ENCODE data around the gene PLEKHA1. TPM values are rescaled to one million over a fixed set of nuclear protein-coding genes. Genes with fewer than 3 reads are reported as not detected.

The PLEKHA1 gene
- polyA plus RNA-seq, 1 of the 3 experiments (the other 2 are of a cell fraction), result 8.4 TPM

GRCh38 chr10:122390679-122391078 is 16.2 kb downstream of the PLEKHA1 start:
- H4K20me1 ChIP-seq (ENCODE audit: insufficient read depth), result no peaks in the 10 kb centered on the region
- ChIA-PET POLR2A (no interaction called here), CTCF (interaction anchor here (1.3 to 1.4 kb wide), 2 partner anchors 44 to 92 kb away, joined by 5 read pairs; no protein-coding TSS in a partner anchor)
- no peak overlapping the region for H3K4me3 ChIP-seq (ENCODE audit: low read depth in 2 of 2, low read length in 1 of 2)
- peaks cover 58% of the 10 kb centered on the region for H3K79me2 ChIP-seq (ENCODE audit: insufficient read depth)
- peaks cover 7% of the 10 kb centered on the region; the same call in 1 of the 2 replicates for H3K9me3 ChIP-seq
- WGBS (ENCODE audit: low lambda C conversion rate), result 59% methylated on average over 3 of the region's 3 CpGs
- no peak overlapping the region for H3K4me2 ChIP-seq
- peaks cover 21 to 38% of the 10 kb centered on the region in 2 experiments for H3K36me3 ChIP-seq (replicated peaks in 1 of 2; ENCODE audit: control insufficient read depth in 1 of 2, insufficient read depth in 2 of 2, low read length in 1 of 2)
- no peak for TF ChIP-seq CHD2 (IDR thresholded peaks at IDR 0.05; ENCODE audit: low read length, partially characterized antibody)
- no peak for TF ChIP-seq FOSL2 (IDR thresholded peaks at IDR 0.05; ENCODE audit: borderline replicate concordance, low read depth)
- TF ChIP-seq EZH2phosphoT487 (IDR thresholded peaks at IDR 0.05; ENCODE audit: borderline replicate concordance, low read depth), result no peak
- no peak for TF ChIP-seq POLR2AphosphoS5 (IDR thresholded peaks at IDR 0.05; ENCODE audit: low read depth, low read length)
- no peak for TF ChIP-seq YY1 (IDR thresholded peaks at IDR 0.05; ENCODE audit: low read depth)
- TF ChIP-seq, protein P1, sequence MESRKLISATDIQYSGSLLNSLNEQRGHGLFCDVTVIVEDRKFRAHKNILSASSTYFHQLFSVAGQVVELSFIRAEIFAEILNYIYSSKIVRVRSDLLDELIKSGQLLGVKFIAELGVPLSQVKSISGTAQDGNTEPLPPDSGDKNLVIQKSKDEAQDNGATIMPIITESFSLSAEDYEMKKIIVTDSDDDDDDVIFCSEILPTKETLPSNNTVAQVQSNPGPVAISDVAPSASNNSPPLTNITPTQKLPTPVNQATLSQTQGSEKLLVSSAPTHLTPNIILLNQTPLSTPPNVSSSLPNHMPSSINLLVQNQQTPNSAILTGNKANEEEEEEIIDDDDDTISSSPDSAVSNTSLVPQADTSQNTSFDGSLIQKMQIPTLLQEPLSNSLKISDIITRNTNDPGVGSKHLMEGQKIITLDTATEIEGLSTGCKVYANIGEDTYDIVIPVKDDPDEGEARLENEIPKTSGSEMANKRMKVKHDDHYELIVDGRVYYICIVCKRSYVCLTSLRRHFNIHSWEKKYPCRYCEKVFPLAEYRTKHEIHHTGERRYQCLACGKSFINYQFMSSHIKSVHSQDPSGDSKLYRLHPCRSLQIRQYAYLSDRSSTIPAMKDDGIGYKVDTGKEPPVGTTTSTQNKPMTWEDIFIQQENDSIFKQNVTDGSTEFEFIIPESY (IDR thresholded peaks at IDR 0.05; ENCODE audit: borderline replicate concordance, low read depth), result no peak
- TF ChIP-seq FOXJ3 (CRISPR knock-in tag; IDR thresholded peaks at IDR 0.05), result no peak
- TF ChIP-seq MEF2A (IDR thresholded peaks at IDR 0.05; ENCODE audit: borderline replicate concordance, low read depth), result no peak
- TF ChIP-seq RAD21 (IDR thresholded peaks at IDR 0.05; ENCODE audit: low read length), result no peak
- H3K27me3 ChIP-seq (ENCODE audit: insufficient read depth), result no peaks in the 10 kb centered on the region
- no peaks in the 10 kb centered on the region; a peak in 1 of 4 replicates for H3K4me1 ChIP-seq (ENCODE audit: control insufficient read depth in 1 of 2, insufficient read depth in 2 of 2, low read depth in 1 of 2, low read length in 1 of 2)
- no peak overlapping the region for H3K9ac ChIP-seq
- H2AFZ ChIP-seq (ENCODE audit: low read depth), result no peak overlapping the region
- H3F3A ChIP-seq (replicated peaks; ENCODE audit: insufficient read depth), result no peaks in the 10 kb centered on the region
- no peaks in the 10 kb centered on the region for H3K9me2 ChIP-seq
- no peak overlapping the region for H3K27ac ChIP-seq (ENCODE audit: low read depth in 2 of 2, low read length in 1 of 2)
- no peak for DNase-seq

GRCh38 chr10:122391875-122392274 is 17.4 kb downstream of the PLEKHA1 start:
- Histone ChIP-seq H3K4me3 (ENCODE audit: low read depth in 2 of 2, low read length in 1 of 2) (no peak overlapping the region), H4K20me1 (ENCODE audit: insufficient read depth) (no peaks in the 10 kb centered on the region), H3K4me2 (no peak overlapping the region), H3K27ac (ENCODE audit: low read depth in 2 of 2, low read length in 1 of 2) (no peak overlapping the region), H3F3A (replicated peaks; ENCODE audit: insufficient read depth) (no peaks in the 10 kb centered on the region), H3K9me2 (no peaks in the 10 kb centered on the region), H3K36me3 (replicated peaks in 1 of 2; ENCODE audit: control insufficient read depth in 1 of 2, insufficient read depth in 2 of 2, low read length in 1 of 2) (peaks cover 31 to 46% of the 10 kb centered on the region in 2 experiments), H3K9ac (no peak overlapping the region), H2AFZ (ENCODE audit: low read depth) (no peak overlapping the region), H3K79me2 (ENCODE audit: insufficient read depth) (peaks cover 46% of the 10 kb centered on the region), H3K27me3 (ENCODE audit: insufficient read depth) (no peaks in the 10 kb centered on the region), H3K4me1 (ENCODE audit: control insufficient read depth in 1 of 2, insufficient read depth in 2 of 2, low read depth in 1 of 2, low read length in 1 of 2) (no peaks in the 10 kb centered on the region; a peak in 1 of 4 replicates), H3K9me3 (peaks cover 4% of the 10 kb centered on the region; the same call in 1 of the 2 replicates)
- POLR2A ChIA-PET, result no interaction called here
- no peak for DNase-seq
- CTCF ChIA-PET, result interaction anchor here (1.4 kb wide), 1 partner anchor 93 kb away, joined by 5 read pairs; no protein-coding TSS in a partner anchor
- TF ChIP-seq EZH2phosphoT487 (IDR thresholded peaks at IDR 0.05; ENCODE audit: borderline replicate concordance, low read depth), result no peak
- TF ChIP-seq, protein P1 (IDR thresholded peaks at IDR 0.05; ENCODE audit: borderline replicate concordance, low read depth), result no peak
- TF ChIP-seq SMC3 (IDR thresholded peaks at IDR 0.05; ENCODE audit: low read depth, low read length), result no peak
- no peak for TF ChIP-seq TAF1 (IDR thresholded peaks at IDR 0.05; ENCODE audit: borderline replicate concordance, low read depth, low read length)
- no peak for TF ChIP-seq POLR2AphosphoS5 (IDR thresholded peaks at IDR 0.05; ENCODE audit: low read depth, low read length)
- TF ChIP-seq, protein P2, sequence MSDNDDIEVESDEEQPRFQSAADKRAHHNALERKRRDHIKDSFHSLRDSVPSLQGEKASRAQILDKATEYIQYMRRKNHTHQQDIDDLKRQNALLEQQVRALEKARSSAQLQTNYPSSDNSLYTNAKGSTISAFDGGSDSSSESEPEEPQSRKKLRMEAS (IDR thresholded peaks at IDR 0.05; ENCODE audit: low read depth), result no peak
- TF ChIP-seq, protein P3, sequence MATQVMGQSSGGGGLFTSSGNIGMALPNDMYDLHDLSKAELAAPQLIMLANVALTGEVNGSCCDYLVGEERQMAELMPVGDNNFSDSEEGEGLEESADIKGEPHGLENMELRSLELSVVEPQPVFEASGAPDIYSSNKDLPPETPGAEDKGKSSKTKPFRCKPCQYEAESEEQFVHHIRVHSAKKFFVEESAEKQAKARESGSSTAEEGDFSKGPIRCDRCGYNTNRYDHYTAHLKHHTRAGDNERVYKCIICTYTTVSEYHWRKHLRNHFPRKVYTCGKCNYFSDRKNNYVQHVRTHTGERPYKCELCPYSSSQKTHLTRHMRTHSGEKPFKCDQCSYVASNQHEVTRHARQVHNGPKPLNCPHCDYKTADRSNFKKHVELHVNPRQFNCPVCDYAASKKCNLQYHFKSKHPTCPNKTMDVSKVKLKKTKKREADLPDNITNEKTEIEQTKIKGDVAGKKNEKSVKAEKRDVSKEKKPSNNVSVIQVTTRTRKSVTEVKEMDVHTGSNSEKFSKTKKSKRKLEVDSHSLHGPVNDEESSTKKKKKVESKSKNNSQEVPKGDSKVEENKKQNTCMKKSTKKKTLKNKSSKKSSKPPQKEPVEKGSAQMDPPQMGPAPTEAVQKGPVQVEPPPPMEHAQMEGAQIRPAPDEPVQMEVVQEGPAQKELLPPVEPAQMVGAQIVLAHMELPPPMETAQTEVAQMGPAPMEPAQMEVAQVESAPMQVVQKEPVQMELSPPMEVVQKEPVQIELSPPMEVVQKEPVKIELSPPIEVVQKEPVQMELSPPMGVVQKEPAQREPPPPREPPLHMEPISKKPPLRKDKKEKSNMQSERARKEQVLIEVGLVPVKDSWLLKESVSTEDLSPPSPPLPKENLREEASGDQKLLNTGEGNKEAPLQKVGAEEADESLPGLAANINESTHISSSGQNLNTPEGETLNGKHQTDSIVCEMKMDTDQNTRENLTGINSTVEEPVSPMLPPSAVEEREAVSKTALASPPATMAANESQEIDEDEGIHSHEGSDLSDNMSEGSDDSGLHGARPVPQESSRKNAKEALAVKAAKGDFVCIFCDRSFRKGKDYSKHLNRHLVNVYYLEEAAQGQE (IDR thresholded peaks at IDR 0.05; ENCODE audit: low read depth, low read length), result no peak
- TF ChIP-seq PBX3 (IDR thresholded peaks at IDR 0.05), result no peak
- TF ChIP-seq, protein P4, sequence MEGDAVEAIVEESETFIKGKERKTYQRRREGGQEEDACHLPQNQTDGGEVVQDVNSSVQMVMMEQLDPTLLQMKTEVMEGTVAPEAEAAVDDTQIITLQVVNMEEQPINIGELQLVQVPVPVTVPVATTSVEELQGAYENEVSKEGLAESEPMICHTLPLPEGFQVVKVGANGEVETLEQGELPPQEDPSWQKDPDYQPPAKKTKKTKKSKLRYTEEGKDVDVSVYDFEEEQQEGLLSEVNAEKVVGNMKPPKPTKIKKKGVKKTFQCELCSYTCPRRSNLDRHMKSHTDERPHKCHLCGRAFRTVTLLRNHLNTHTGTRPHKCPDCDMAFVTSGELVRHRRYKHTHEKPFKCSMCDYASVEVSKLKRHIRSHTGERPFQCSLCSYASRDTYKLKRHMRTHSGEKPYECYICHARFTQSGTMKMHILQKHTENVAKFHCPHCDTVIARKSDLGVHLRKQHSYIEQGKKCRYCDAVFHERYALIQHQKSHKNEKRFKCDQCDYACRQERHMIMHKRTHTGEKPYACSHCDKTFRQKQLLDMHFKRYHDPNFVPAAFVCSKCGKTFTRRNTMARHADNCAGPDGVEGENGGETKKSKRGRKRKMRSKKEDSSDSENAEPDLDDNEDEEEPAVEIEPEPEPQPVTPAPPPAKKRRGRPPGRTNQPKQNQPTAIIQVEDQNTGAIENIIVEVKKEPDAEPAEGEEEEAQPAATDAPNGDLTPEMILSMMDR (IDR thresholded peaks at IDR 0.05), result no peak
